Activated naive CD8-positive, alpha-beta T cell treated with anti-CD3 and anti-CD28 coated beads for 36 hours (primary cell): ENCODE measurements around the gene CLSTN1. TPM values are rescaled to one million over a fixed set of nuclear protein-coding genes. Genes with fewer than 3 reads are reported as not detected.
"Not testable (repeated sequence)": the region's sequence is repeated elsewhere in the genome, so short reads cannot be mapped to it uniquely, and the experiment has no call there.

Experiments used
- DNase-seq: peaks from one replicate; pipeline ENCODE4 v3.0.0; 2021
- H3K27ac Mint-ChIP-seq: one replicate; pipeline ENCODE4 v1.8.0; 2022; ENCODE audit warnings: mild to moderate bottlenecking, moderate library complexity, mixed read lengths
- H3K27me3 Mint-ChIP-seq: one replicate; pipeline ENCODE4 v1.8.0; 2022; ENCODE audit warnings: mild to moderate bottlenecking, mixed read lengths
- H3K36me3 Mint-ChIP-seq: one replicate; pipeline ENCODE4 v1.8.0; 2021; ENCODE audit warnings: mild to moderate bottlenecking, mixed read lengths
- H3K4me1 Mint-ChIP-seq: one replicate; pipeline ENCODE4 v1.8.0; 2021; ENCODE audit warnings: mixed read lengths
- H3K4me3 Mint-ChIP-seq: one replicate; pipeline ENCODE4 v1.8.0; 2022; ENCODE audit warnings: mild to moderate bottlenecking, moderate library complexity, mixed read lengths
- H3K9me3 Mint-ChIP-seq: one replicate; pipeline ENCODE4 v1.8.0; 2022; ENCODE audit warnings: mixed read lengths
- total RNA-seq, 2 experiments: library from RNA; stranded (reverse); gene quantifications; one replicate each; pipeline ENCODE4 v1.2.3, GENCODE V29; 2021

Gene CLSTN1
- total RNA-seq, 2 experiments from 2014 or later: 30.4 to 31.0 TPM

DNA sequence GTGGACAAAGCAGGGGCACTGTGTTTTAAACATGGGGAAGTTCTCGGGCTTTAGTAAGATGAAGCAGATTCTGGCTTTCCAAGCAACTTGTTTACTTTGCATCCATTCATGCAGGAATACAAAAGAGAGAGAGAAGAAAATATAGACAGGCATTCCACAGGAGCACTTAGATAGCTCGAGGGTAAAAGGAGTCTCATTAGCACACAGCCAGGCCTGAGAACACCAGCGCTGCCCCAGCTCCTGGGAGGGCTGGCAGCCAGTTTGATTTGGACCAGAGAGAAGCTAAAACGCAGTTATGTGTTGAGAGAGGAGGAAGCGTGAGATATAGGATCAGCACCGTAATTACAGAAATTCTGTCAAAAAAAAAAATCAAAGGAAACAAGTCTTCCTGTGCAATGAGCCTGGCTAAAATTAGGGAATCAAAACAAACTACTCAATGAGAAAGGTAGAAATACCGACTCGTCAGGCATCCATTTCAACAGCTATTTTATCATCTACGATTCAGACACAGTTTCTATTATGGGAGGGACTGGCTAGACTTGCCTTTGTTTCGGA, 68.2 kb downstream of the CLSTN1 start:
- no peak overlapping the region for H3K27ac Mint-ChIP-seq
- H3K4me3 Mint-ChIP-seq: no peak overlapping the region
- no peaks in the 10 kb centered on the region for H3K9me3 Mint-ChIP-seq
- DNase-seq: no peak
- no peaks in the 10 kb centered on the region for H3K27me3 Mint-ChIP-seq
- peaks cover 2% of the 10 kb centered on the region for H3K36me3 Mint-ChIP-seq
- H3K4me1 Mint-ChIP-seq: peaks cover 6% of the 10 kb centered on the region

DNA sequence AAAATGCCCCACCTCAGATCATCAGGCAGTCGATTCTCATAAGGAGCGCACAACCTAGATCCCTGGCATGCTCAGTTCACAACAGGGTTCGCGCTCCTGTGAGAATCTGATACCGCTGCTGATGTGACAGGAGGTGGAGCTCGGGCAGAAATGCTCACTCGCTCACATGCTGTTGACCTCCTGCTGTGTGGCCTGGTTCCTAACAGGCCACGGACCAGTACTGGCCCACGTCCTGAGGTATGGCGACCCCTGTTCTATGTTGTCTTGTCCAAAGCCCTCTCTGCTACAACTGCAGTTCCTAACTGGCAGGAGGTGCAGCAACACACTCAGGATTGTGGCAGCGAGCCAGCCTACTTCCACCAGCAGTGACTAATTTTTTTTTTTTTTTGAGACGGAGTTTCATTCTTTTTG, 70.6 kb downstream of the CLSTN1 start:
- no peak overlapping the region for H3K4me3 Mint-ChIP-seq
- H3K27me3 Mint-ChIP-seq: no peaks in the 10 kb centered on the region
- H3K9me3 Mint-ChIP-seq: no peaks in the 10 kb centered on the region
- H3K36me3 Mint-ChIP-seq: peaks cover 9% of the 10 kb centered on the region
- peaks cover 4% of the 10 kb centered on the region for H3K4me1 Mint-ChIP-seq
- no peak for DNase-seq
- no peak overlapping the region for H3K27ac Mint-ChIP-seq

- no peak for DNase-seq
- no peak overlapping the region for H3K4me3 Mint-ChIP-seq
- H3K4me1 Mint-ChIP-seq: peaks cover 4% of the 10 kb centered on the region
- H3K9me3 Mint-ChIP-seq: no peaks in the 10 kb centered on the region
- H3K27ac Mint-ChIP-seq: no peak overlapping the region
- H3K27me3 Mint-ChIP-seq: no peaks in the 10 kb centered on the region
- peaks cover 9% of the 10 kb centered on the region for H3K36me3 Mint-ChIP-seq
Measured at GRCh38 chr1:9751971-9752370, 71.8 kb downstream of the CLSTN1 start.

DNA sequence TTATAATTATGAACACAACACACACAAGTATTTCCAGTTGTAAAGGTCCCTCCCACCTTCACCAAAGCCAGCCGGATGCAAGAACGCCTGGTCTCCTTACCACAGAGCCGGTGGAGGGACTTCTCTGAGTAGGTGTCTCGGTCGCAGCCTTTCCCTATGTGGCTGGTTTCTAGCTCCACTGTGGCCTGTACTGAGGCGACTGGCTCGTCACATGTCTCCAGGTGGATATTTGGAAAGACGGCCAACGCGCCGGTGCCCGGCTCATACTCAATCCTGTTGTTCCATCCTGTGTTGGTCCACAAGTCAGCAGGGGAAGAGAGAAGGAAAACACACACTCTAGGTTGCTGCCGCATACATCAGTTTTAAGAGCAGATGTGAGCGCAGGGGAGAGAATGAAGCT, 74.4 kb downstream of the CLSTN1 start:
- Mint-ChIP-seq H3K9me3 (no peaks in the 10 kb centered on the region), H3K27ac (no peak overlapping the region), H3K4me3 (no peak overlapping the region), H3K4me1 (peaks cover 4% of the 10 kb centered on the region), H3K36me3 (peaks cover 9% of the 10 kb centered on the region), H3K27me3 (no peaks in the 10 kb centered on the region)
- no peak for DNase-seq

DNA sequence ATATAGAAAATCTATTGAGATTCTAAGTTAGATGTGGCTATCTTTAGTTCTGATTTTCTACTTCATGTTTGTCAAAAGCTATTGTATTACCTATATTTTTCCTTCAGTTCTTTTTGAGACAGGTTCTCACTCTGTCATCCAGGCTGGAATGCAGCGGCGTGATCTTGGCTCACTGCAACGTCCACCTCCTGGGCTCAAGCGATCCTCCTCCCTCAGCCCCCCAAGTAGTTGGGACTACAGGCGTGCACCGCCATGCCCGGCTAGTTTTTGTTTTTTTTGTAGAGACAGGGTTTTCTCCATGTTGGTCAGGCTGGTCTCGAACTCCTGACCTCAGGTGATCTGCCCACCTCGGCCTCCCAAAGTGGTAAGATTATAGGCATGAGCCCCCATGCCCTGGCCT, 75.4 kb downstream of the CLSTN1 start:
- H3K27me3 Mint-ChIP-seq, DNase-seq, H3K4me3 Mint-ChIP-seq, H3K27ac Mint-ChIP-seq, H3K4me1 Mint-ChIP-seq, H3K9me3 Mint-ChIP-seq: not testable (repeated sequence)
- peaks cover 13% of the 10 kb centered on the region for H3K36me3 Mint-ChIP-seq

DNA sequence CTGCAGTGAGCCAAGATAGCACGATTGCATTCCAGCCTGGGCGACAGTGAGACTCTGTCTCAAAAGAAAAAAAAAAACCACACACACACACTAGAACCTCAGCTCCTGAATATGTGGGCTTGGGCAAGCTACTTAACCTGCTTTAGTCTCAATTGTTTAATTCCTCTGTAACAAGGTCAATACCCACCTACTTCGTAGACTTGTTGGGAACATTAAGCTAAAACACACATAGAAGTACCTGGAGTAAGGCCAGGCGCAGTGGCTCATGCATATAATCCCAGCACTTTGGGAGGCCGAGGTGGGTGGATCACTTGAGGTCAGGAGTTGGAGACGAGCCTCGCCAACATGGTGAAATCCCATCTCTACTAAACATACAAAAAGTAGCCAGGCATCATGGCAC, 77.1 kb downstream of the CLSTN1 start:
- DNase-seq: no peak
- Mint-ChIP-seq H3K36me3 (peaks cover 16% of the 10 kb centered on the region), H3K27ac (no peak overlapping the region), H3K27me3 (no peaks in the 10 kb centered on the region), H3K9me3 (no peaks in the 10 kb centered on the region), H3K4me3 (no peak overlapping the region), H3K4me1 (no peaks in the 10 kb centered on the region)

DNA sequence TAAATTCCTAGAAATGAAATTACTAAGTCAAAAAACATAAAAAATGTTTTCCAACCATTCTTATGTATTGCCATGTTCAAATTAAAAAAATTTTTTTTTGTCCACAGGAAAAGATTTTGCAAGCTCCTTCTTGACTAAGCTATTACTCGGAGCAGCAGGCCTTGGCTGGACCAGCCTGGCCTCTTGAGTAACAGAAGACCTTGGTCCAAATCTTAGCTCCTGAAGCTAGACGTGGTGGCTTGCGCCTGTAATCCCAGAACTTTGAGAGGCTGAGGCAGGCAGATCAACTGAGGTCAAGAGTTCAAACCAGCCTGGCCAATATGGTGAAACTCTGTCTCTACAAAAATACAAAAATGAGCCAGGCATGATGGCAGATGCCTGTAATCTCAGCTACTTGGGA, 77.6 kb downstream of the CLSTN1 start:
- no peak overlapping the region for H3K27ac Mint-ChIP-seq
- H3K4me3 Mint-ChIP-seq: no peak overlapping the region
- no peaks in the 10 kb centered on the region for H3K4me1 Mint-ChIP-seq
- no peaks in the 10 kb centered on the region for H3K27me3 Mint-ChIP-seq
- H3K9me3 Mint-ChIP-seq: no peaks in the 10 kb centered on the region
- DNase-seq: no peak
- peaks cover 16% of the 10 kb centered on the region for H3K36me3 Mint-ChIP-seq

- H3K4me1 Mint-ChIP-seq: no peaks in the 10 kb centered on the region
- no peaks in the 10 kb centered on the region for H3K9me3 Mint-ChIP-seq
- no peak overlapping the region for H3K4me3 Mint-ChIP-seq
- H3K27me3 Mint-ChIP-seq: no peaks in the 10 kb centered on the region
- H3K36me3 Mint-ChIP-seq: peaks cover 23% of the 10 kb centered on the region
- no peak for DNase-seq
- no peak overlapping the region for H3K27ac Mint-ChIP-seq
Measured at GRCh38 chr1:9744106-9744799, 79.5 kb downstream of the CLSTN1 start.

GRCh38 chr1:9737671-9738070, 86.1 kb downstream of the CLSTN1 start:
- no peak for DNase-seq
- Mint-ChIP-seq H3K27ac (no peak overlapping the region), H3K4me1 (peaks cover 9% of the 10 kb centered on the region), H3K27me3 (no peaks in the 10 kb centered on the region), H3K36me3 (peaks cover 30% of the 10 kb centered on the region), H3K4me3 (no peak overlapping the region), H3K9me3 (no peaks in the 10 kb centered on the region)

DNA sequence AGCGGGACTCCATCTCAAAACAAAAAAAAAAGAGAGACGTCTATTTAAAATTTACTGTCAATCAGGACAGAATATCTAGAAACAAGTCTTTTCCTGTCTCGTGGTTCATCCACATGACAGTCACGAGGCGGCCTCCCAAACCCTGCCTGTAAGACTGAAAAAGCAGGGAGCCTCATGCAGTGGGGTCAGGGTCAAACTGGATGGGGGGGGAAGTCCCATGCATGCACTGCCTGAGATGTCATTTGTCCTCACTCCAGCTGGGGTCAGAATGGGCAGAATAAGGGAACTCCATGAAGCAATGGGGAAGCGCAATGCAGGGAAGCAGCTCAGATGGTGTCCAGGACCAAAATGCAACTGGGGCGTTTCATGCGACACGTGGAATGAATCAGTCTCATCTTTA, 86.7 kb downstream of the CLSTN1 start:
- H3K27me3 Mint-ChIP-seq: no peaks in the 10 kb centered on the region
- H3K4me3 Mint-ChIP-seq: no peak overlapping the region
- H3K36me3 Mint-ChIP-seq: peaks cover 34% of the 10 kb centered on the region
- DNase-seq: no peak
- H3K27ac Mint-ChIP-seq: peak overlapping the region; percentile 8
- no peaks in the 10 kb centered on the region for H3K9me3 Mint-ChIP-seq
- H3K4me1 Mint-ChIP-seq: peaks cover 15% of the 10 kb centered on the region

- peaks cover 20% of the 10 kb centered on the region for H3K4me1 Mint-ChIP-seq
- DNase-seq: no peak
- no peak overlapping the region for H3K4me3 Mint-ChIP-seq
- H3K27me3 Mint-ChIP-seq: no peaks in the 10 kb centered on the region
- H3K36me3 Mint-ChIP-seq: peaks cover 40% of the 10 kb centered on the region
- H3K9me3 Mint-ChIP-seq: no peaks in the 10 kb centered on the region
- no peak overlapping the region for H3K27ac Mint-ChIP-seq
Measured at GRCh38 chr1:9736241-9736640, 87.5 kb downstream of the CLSTN1 start.

DNA sequence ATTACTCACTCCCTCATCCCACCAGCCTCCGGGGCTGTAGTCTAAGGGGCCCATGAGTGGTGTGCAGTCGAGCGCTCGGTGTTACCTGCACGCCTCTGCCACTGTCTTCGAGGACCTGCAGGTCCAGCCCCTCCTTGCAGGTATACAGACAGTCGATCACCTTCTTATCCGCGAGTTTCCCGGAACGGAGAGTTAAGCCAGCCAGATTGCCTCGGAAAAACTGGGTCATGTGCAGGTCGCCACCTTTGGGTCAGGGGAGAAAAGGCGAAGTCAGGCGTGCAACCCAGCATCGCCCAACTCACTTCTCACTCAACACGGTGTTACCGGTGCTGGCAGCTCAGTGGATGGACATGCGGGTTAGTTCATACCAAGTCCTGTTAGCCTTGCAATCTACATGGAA, 88.0 kb downstream of the CLSTN1 start:
- H3K4me3 Mint-ChIP-seq: no peak overlapping the region
- H3K27me3 Mint-ChIP-seq: peaks cover under 1% of the 10 kb centered on the region
- H3K4me1 Mint-ChIP-seq: peaks cover 23% of the 10 kb centered on the region
- DNase-seq: no peak
- H3K27ac Mint-ChIP-seq: no peak overlapping the region
- no peaks in the 10 kb centered on the region for H3K9me3 Mint-ChIP-seq
- H3K36me3 Mint-ChIP-seq: peaks cover 42% of the 10 kb centered on the region

DNA sequence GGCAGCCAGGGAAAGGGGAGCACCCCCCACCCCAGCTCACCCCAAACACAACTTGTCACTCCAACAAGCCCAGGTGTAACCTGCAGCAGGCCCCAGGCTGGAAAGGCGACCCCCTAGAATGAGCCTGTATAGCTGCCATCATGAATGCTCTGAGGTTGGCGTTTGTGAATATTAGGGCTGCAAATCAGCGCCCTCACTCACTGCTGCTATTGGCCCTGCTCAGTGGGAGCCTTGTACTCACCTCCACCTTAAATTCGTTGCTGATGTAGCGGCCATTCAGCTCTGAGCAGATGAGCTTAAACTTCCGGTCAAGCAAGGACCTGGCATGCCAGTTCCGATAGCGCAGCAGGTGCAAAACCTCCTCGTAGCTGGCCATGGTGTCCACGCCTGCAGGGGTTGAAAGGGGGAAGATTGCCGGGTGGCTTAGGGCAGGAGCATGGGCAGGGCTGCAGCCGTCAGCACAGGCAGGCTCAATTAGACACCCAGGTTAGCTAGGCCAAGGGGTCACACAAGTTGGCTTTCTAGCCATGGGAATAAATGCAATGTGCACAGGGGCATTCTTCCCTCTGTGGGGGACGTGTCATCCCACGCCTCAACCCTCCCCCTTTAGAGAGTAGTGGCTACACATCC, 90.5 kb downstream of the CLSTN1 start:
- peak overlapping the region; percentile 25 for H3K27ac Mint-ChIP-seq
- no peaks in the 10 kb centered on the region for H3K9me3 Mint-ChIP-seq
- DNase-seq: no peak
- H3K4me3 Mint-ChIP-seq: no peak overlapping the region
- H3K4me1 Mint-ChIP-seq: peaks cover 44% of the 10 kb centered on the region
- H3K36me3 Mint-ChIP-seq: peaks cover 51% of the 10 kb centered on the region
- H3K27me3 Mint-ChIP-seq: peaks cover 7% of the 10 kb centered on the region

DNA sequence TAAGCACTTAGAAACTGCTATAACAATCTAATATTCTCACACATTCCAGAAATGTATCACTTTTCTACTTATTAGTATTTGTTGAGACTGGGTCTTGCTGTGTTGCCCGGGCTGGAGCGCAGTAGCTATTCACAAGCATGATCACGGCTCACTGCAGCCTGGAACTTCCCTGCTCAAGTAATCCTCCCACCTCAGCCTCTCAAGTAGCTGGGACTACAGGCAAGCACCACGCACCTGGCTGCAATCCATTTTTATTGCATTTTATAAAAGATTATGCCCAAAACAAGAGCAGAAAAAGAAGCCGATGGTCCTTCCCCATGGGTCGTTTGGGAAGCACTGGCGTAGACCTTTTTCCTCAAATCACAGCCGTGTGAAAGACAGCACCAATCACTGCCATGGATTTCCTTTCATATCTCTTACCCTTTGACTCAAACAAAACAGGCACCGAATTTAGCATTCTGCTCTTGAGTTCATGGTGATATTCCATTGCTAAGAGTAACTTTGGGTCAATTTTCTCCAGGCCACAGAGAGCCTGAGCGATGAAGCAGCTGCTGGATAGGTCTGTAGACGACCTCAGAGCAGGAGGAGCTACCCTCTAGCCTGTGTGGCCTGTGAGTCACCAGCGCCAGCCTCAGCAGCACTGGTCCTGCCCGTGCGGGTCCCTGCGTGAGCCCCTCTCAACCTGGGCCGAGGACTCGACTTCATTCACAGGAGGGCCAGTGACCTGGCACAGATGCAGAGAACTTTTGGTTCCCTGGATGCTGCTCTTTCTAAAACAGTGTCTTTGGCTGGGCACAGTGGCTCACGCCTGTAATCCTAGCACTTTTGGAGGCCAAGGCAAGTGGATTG, 91.4 kb downstream of the CLSTN1 start:
- peaks cover 47% of the 10 kb centered on the region for H3K4me1 Mint-ChIP-seq
- no peaks in the 10 kb centered on the region for H3K9me3 Mint-ChIP-seq
- H3K4me3 Mint-ChIP-seq: no peak overlapping the region
- H3K27ac Mint-ChIP-seq: no peak overlapping the region
- DNase-seq: no peak
- peaks cover 7% of the 10 kb centered on the region for H3K27me3 Mint-ChIP-seq
- H3K36me3 Mint-ChIP-seq: peaks cover 57% of the 10 kb centered on the region

DNA sequence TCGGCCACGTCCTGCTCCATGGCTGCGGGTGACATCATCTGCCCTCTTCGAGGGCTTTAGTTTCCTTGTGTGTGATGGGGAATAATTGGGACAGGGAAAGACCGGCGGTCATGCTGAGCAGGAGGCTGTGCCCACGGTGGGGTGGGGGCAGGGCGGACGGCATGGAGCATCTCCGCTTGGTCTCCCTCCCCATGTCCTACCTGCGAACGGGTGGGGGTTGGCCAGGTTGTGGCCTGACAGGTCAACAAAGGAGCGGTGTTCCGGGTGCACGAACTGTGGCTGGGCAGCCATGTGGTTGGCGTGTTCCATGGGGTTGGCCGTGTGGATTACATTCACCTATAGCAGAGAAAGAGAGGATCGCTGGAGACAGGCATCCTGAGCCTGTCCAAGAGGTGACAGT, 92.2 kb downstream of the CLSTN1 start:
- DNase-seq: no peak
- Mint-ChIP-seq H3K4me1 (peaks cover 49% of the 10 kb centered on the region), H3K9me3 (no peaks in the 10 kb centered on the region), H3K27ac (no peak overlapping the region), H3K4me3 (no peak overlapping the region), H3K36me3 (peaks cover 63% of the 10 kb centered on the region), H3K27me3 (peaks cover 7% of the 10 kb centered on the region)
